Skeletal muscle satellite cell (primary cell): ENCODE data around the gene INTS3. TPM values are rescaled to one million over a fixed set of nuclear protein-coding genes. Genes with fewer than 3 reads are reported as not detected.

Experiments
- H3K27me3 ChIP-seq: 2 replicates; pipeline ENCODE4 v1.7.0; 2013; ENCODE audit warnings: low read length; ENCODE audit not compliant: control insufficient read depth, insufficient read depth
- H3K36me3 ChIP-seq: 2 replicates; pipeline ENCODE4 v1.7.0; 2013; ENCODE audit warnings: mild to moderate bottlenecking, control low read depth, low read length; ENCODE audit not compliant: insufficient read depth
- H3K4me1 ChIP-seq: 2 replicates; pipeline ENCODE4 v1.7.0; 2013; ENCODE audit warnings: low read length; ENCODE audit not compliant: control insufficient read depth, insufficient read depth
- H3K4me2 ChIP-seq: 2 replicates; pipeline ENCODE4 v1.7.0; 2013; ENCODE audit warnings: mild to moderate bottlenecking, low read length
- H3K4me3 ChIP-seq: 2 replicates; pipeline ENCODE4 v1.7.0; 2013; ENCODE audit warnings: low read length
- H3K9ac ChIP-seq: 2 replicates; pipeline ENCODE4 v1.7.0; 2013; ENCODE audit warnings: mild to moderate bottlenecking, low read depth, low read length, moderate library complexity
- H3K9me3 ChIP-seq: replicated peaks from 2 replicates; pipeline ENCODE4 v1.7.0; 2013; ENCODE audit warnings: mild to moderate bottlenecking, control low read depth, low read length
- small RNA-seq: library from RNA; depleted of rRNA; stranded (forward); fragments of <200 nt; gene quantifications from one replicate; pipeline ENCODE3, GENCODE V24; 2012

INTS3 gene

DNA sequence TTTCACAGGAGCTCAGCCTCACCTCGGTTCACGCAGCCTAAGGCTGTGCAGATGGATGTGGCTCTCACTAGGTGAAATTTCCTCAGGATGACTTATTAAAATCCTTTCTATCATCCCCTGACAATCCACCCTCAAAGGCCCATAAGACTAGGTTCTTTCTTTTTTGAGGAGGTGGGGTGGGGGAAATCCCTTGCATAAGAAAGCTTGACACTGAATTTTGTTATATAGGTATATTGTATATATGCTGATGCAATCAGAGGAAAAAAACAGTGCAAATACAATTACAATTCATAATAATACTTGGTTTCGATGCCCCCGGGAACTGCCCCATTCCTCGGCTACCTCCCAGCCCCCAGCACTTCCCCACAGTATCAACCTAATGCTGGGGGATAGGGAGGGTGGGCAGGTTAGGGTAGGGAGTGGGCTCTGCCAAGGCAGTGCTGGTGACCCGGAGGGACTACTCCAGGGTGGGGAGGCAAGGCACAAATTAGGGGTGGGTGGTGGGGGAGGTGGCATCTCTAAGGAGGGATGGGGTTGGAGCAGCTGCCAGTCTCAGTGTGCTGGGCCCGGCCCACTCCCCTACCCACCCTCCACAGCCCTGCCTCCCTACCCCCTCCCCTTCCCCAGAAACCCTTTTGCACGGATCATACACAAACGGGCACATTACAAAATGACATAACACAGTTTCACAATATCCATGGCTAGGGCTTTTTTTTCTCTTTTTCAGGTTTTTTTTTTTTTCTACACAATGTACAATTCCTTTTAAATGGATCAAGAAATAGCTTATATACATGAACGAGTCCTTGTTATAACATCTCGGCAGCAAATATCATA is 78.3 kb downstream of the INTS3 start:
- H3K36me3 ChIP-seq: peaks cover 36% of the 10 kb centered on the region
- peak overlapping the region; percentile 52 for H3K9ac ChIP-seq
- H3K4me2 ChIP-seq: peak overlapping the region; percentile 40
- no peaks in the 10 kb centered on the region for H3K9me3 ChIP-seq
- H3K4me1 ChIP-seq: peaks cover 13% of the 10 kb centered on the region
- peak overlapping the region; percentile 8 for H3K4me3 ChIP-seq
- H3K27me3 ChIP-seq: no peaks in the 10 kb centered on the region

- no peaks in the 10 kb centered on the region for H3K4me1 ChIP-seq
- no peaks in the 10 kb centered on the region for H3K27me3 ChIP-seq
- H3K36me3 ChIP-seq: peaks cover 49% of the 10 kb centered on the region
- H3K9me3 ChIP-seq: no peaks in the 10 kb centered on the region
- no peak overlapping the region for H3K4me3 ChIP-seq
- H3K4me2 ChIP-seq: no peak overlapping the region
- no peak overlapping the region for H3K9ac ChIP-seq
Observed at GRCh38 chr1:153816283-153816889, 88.5 kb downstream of the INTS3 start.

DNA sequence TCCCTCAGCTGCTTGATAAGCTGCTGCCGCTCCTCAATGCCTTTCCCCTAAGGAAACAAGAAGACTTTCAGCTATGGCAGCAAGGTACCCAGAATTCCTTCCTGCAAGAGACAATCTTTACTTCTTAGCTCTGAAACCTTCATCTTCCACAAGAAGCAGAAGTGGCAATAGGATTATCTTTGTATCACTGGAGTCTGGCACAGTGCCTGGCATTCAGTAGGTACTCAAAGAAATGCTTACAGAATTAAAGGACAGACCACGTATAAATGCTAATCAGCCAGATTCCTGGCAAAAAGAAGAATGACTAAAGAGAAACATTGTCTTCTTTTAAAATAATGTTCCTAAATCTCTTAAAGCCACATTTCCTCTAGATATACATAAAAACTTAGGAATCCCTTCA is 91.0 kb downstream of the INTS3 start:
- Histone ChIP-seq H3K4me1 (no peaks in the 10 kb centered on the region), H3K36me3 (peaks cover 31% of the 10 kb centered on the region)

More for the DNA sequence above, 91.0 kb downstream of the INTS3 start:
- H3K9me3 ChIP-seq: no peaks in the 10 kb centered on the region
- no peak overlapping the region for H3K4me2 ChIP-seq
- H3K9ac ChIP-seq: no peak overlapping the region
- H3K27me3 ChIP-seq: no peaks in the 10 kb centered on the region
- no peak overlapping the region for H3K4me3 ChIP-seq

Small RNAs within 50 kb of the gene (small RNA-seq; reads per million reads assigned to genes)
- gene MIR8083 (not detected), gene RF00019 (not detected), gene RN7SL372P (not detected)
